Stomach (tissue), 4 donors: Measurements from ENCODE around the gene ZNF165.

Experiments
- POLR2AphosphoS5 ChIP-seq, 3 donors: sonication (generic); formaldehyde crosslinking; IDR thresholded peaks; one replicate each; pipeline ENCODE4 v1.6.1; 2016; ENCODE audit warnings: antibody characterized with exemption in 3 of 3
- TF ChIP-seq, protein P1 (sequence below), 7 experiments: fragments of 450-650 bp in 4 of 7; fragments of 200-600 bp in 3 of 7; sonication (generic) in 3 of 7; IDR thresholded peaks; one replicate each; pipeline ENCODE4 v1.5.1; 2016 to 2019; ENCODE audit warnings: antibody characterized with exemption in 7 of 7, control low read depth in 2 of 7, mild to moderate bottlenecking in 1 of 7

GRCh38 chr6:28107506-28107905 is 27.1 kb downstream of the ZNF165 start:
- TF ChIP-seq, protein P1, sequence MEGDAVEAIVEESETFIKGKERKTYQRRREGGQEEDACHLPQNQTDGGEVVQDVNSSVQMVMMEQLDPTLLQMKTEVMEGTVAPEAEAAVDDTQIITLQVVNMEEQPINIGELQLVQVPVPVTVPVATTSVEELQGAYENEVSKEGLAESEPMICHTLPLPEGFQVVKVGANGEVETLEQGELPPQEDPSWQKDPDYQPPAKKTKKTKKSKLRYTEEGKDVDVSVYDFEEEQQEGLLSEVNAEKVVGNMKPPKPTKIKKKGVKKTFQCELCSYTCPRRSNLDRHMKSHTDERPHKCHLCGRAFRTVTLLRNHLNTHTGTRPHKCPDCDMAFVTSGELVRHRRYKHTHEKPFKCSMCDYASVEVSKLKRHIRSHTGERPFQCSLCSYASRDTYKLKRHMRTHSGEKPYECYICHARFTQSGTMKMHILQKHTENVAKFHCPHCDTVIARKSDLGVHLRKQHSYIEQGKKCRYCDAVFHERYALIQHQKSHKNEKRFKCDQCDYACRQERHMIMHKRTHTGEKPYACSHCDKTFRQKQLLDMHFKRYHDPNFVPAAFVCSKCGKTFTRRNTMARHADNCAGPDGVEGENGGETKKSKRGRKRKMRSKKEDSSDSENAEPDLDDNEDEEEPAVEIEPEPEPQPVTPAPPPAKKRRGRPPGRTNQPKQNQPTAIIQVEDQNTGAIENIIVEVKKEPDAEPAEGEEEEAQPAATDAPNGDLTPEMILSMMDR (IDR thresholded peaks at IDR 0.05), result no peak
- no peak for TF ChIP-seq POLR2AphosphoS5 (IDR thresholded peaks at IDR 0.05)
